ENCODE results near the gene MANSC4. TPM values are rescaled to one million over a fixed set of nuclear protein-coding genes. Genes with fewer than 3 reads are reported as not detected.
A peak's percentile ranks its signal among the peaks of the same experiment; 100 is the strongest.

Gene MANSC4
- total RNA-seq, 2 donors from 2014 or later: not detected

- Histone ChIP-seq H3K27ac (no peak overlapping the region), H3K4me1 (no peaks in the 10 kb centered on the region), H3K4me3 (no peak overlapping the region), H3K36me3 (replicated peaks in 1 of 2; ENCODE audit: insufficient read depth in 1 of 2, low read depth in 2 of 2) (peaks cover 0 to 24% of the 10 kb centered on the region in 2 donors), H3K9me3 (no peaks in the 10 kb centered on the region), H3K27me3 (no peaks in the 10 kb centered on the region)
- WGBS, 2 donors: 86 to 87% methylated on average over 7 of the region's 7 CpGs
- TF ChIP-seq POLR2A (IDR thresholded peaks at IDR 0.05): no peak
- DNase-seq (no peak), ATAC-seq (no peak)
- intact Hi-C loops (cut with DNase I): no loop called here
These were observed 16.1 kb upstream of the MANSC4 start for GRCh38 chr12:27796128-27796527.

- Histone ChIP-seq H3K27ac (no peak overlapping the region), H3K27me3 (no peaks in the 10 kb centered on the region), H3K4me1 (no peaks in the 10 kb centered on the region), H3K9me3 (no peaks in the 10 kb centered on the region), H3K36me3 (replicated peaks in 1 of 2; ENCODE audit: insufficient read depth in 1 of 2, low read depth in 2 of 2) (peaks cover 0 to 24% of the 10 kb centered on the region in 2 donors), H3K4me3 (no peak overlapping the region)
- intact Hi-C loops (cut with DNase I): no loop called here
- TF ChIP-seq CTCF (IDR thresholded peaks at IDR 0.05) (no peak), POLR2A (IDR thresholded peaks at IDR 0.05) (no peak)
- DNase-seq (peak in 1 of 4 donors; percentile 14), ATAC-seq (no peak)
- 75 to 79% methylated on average over 6 of the region's 6 CpGs for WGBS, 2 donors
These were observed 15.0 kb upstream of the MANSC4 start for GRCh38 chr12:27794818-27795584.

GRCh38 chr12:27790179-27790578 lies 10.1 kb upstream of the MANSC4 start:
- no peak for TF ChIP-seq POLR2A (IDR thresholded peaks at IDR 0.05)
- TF ChIP-seq CTCF (IDR thresholded peaks at IDR 0.05): no peak
- intact Hi-C loops (cut with DNase I): no loop called here
- Histone ChIP-seq H3K4me3 (no peak overlapping the region), H3K4me1 (peaks cover 33% of the 10 kb centered on the region), H3K9me3 (no peaks in the 10 kb centered on the region), H3K27me3 (no peaks in the 10 kb centered on the region), H3K36me3 (replicated peaks in 1 of 2; ENCODE audit: insufficient read depth in 1 of 2, low read depth in 2 of 2) (peaks cover 0 to 10% of the 10 kb centered on the region in 2 donors), H3K27ac (no peak overlapping the region)
- WGBS, 2 donors: 92% methylated on average over 2 of the region's 2 CpGs
- DNase-seq (no peak), ATAC-seq (no peak)

- H3K36me3 ChIP-seq (replicated peaks in 1 of 2; ENCODE audit: insufficient read depth in 1 of 2, low read depth in 2 of 2): peaks cover 0 to 7% of the 10 kb centered on the region in 2 donors
- TF ChIP-seq CTCF (IDR thresholded peaks at IDR 0.05) (no peak), POLR2A (IDR thresholded peaks at IDR 0.05) (no peak)
- H3K27me3 ChIP-seq: no peaks in the 10 kb centered on the region
- no peaks in the 10 kb centered on the region for H3K9me3 ChIP-seq
- no peak overlapping the region for H3K4me3 ChIP-seq
- no peak for DNase-seq
- no peak for ATAC-seq
- WGBS, 2 donors: 52 to 61% methylated on average over 2 of the region's 2 CpGs
- intact Hi-C loops (cut with DNase I): no loop called here
- no peak overlapping the region for H3K27ac ChIP-seq
- peaks cover 51% of the 10 kb centered on the region for H3K4me1 ChIP-seq
These were observed 7.5 kb upstream of the MANSC4 start for GRCh38 chr12:27787559-27787958.

GRCh38 chr12:27785882-27786570 lies 6.0 kb upstream of the MANSC4 start:
- TF ChIP-seq POLR2A (IDR thresholded peaks at IDR 0.05) (no peak), CTCF (IDR thresholded peaks at IDR 0.05) (no peak)
- WGBS, 2 donors: 74 to 76% methylated on average over 3 of the region's 3 CpGs
- DNase-seq: no peak
- ATAC-seq: no peak
- no peaks in the 10 kb centered on the region for H3K9me3 ChIP-seq
- H3K27ac ChIP-seq: no peak overlapping the region
- no peaks in the 10 kb centered on the region for H3K27me3 ChIP-seq
- H3K36me3 ChIP-seq (replicated peaks in 1 of 2; ENCODE audit: insufficient read depth in 1 of 2, low read depth in 2 of 2): no peaks in the 10 kb centered on the region
- intact Hi-C loops (cut with DNase I): no loop called here
- no peak overlapping the region for H3K4me3 ChIP-seq
- H3K4me1 ChIP-seq: peaks cover 64% of the 10 kb centered on the region

Data from body of pancreas (tissue), 4 donors.